ENCODE data around the gene PKHD1.

DNA sequence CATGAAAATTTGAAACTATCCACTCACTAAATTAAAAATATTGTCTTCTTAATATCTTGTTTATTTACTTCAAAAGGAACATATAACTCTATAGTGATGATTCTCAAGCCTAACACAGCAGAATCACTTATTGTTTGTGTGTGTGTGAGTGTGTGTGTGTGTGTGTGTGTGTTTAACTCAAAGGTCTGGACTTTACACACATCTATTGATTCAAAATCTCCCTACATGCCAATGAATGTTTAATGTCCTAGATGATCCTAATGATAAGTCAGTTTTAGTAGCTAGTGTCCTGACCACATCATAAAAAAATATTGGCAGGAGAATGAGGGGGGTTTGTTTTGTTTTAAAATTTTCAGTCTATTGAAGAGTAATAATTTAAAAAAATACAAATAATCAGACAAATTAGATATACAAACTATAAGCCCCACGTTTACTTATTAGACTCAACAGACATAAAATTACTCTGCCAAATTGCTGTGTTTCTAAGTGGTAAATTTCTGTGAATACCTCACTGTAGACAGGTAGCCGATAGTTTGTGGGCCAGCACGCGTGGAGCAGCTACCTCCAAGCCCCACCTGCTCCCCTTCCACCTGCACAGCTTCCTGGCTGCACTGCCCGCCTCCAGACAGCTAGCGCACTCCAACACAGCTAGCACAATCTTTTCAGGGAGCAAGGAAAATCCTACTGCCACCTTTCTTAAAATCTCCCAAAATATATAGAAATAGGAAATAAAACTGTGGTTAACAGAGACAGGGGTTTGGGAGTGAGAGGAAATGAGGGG, 349.6 kb downstream of the PKHD1 start:
- TF ChIP-seq, protein P1, sequence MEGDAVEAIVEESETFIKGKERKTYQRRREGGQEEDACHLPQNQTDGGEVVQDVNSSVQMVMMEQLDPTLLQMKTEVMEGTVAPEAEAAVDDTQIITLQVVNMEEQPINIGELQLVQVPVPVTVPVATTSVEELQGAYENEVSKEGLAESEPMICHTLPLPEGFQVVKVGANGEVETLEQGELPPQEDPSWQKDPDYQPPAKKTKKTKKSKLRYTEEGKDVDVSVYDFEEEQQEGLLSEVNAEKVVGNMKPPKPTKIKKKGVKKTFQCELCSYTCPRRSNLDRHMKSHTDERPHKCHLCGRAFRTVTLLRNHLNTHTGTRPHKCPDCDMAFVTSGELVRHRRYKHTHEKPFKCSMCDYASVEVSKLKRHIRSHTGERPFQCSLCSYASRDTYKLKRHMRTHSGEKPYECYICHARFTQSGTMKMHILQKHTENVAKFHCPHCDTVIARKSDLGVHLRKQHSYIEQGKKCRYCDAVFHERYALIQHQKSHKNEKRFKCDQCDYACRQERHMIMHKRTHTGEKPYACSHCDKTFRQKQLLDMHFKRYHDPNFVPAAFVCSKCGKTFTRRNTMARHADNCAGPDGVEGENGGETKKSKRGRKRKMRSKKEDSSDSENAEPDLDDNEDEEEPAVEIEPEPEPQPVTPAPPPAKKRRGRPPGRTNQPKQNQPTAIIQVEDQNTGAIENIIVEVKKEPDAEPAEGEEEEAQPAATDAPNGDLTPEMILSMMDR (IDR thresholded peaks at IDR 0.05; ENCODE audit: low read depth, low read length) = no peak
- TF ChIP-seq POLR2A (IDR thresholded peaks at IDR 0.05; ENCODE audit: extremely low read depth, insufficient read length) (no peak), MYC (IDR thresholded peaks at IDR 0.05; ENCODE audit: low read depth, low read length) (no peak)
- TF ChIP-seq, protein P2, sequence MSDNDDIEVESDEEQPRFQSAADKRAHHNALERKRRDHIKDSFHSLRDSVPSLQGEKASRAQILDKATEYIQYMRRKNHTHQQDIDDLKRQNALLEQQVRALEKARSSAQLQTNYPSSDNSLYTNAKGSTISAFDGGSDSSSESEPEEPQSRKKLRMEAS (IDR thresholded peaks at IDR 0.05; ENCODE audit: low read depth, low read length) = no peak
